Stimulated activated CD4-positive, alpha-beta T cell treated with anti-CD3 and anti-CD28 coated beads, Interleukin-1b, Interleukin-23, amount 100 ng/mL, for 48 hours (primary cell): ENCODE results near the gene ESYT3.
"Not testable (repeated sequence)": the region's sequence is repeated elsewhere in the genome, so short reads cannot be mapped to it uniquely, and the experiment has no call there.

Experiments used
- DNase-seq: peaks from one replicate; pipeline ENCODE4 v3.0.0-alpha.2; 2020

ESYT3 gene

DNA sequence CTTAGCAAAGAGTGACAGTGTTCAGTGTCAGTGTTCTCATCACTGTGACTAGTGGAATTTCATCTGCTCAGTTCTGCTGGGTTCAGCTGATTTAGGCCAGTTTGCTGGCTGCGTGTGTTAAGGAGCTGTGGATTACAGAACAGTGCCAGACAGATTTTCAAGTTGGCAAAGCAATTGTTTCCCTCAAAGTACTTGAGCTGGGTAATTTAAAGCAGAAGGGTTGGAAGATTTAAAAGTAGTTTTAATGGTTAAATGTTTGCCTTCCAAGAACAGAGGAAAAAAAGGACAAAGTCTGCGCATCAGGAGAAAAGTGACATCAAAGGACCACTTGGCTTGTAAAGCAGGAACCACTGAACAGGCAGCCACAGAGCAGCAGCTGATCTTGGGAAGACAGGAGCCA is 8.7 kb downstream of the ESYT3 start:
- DNase-seq = no peak

DNA sequence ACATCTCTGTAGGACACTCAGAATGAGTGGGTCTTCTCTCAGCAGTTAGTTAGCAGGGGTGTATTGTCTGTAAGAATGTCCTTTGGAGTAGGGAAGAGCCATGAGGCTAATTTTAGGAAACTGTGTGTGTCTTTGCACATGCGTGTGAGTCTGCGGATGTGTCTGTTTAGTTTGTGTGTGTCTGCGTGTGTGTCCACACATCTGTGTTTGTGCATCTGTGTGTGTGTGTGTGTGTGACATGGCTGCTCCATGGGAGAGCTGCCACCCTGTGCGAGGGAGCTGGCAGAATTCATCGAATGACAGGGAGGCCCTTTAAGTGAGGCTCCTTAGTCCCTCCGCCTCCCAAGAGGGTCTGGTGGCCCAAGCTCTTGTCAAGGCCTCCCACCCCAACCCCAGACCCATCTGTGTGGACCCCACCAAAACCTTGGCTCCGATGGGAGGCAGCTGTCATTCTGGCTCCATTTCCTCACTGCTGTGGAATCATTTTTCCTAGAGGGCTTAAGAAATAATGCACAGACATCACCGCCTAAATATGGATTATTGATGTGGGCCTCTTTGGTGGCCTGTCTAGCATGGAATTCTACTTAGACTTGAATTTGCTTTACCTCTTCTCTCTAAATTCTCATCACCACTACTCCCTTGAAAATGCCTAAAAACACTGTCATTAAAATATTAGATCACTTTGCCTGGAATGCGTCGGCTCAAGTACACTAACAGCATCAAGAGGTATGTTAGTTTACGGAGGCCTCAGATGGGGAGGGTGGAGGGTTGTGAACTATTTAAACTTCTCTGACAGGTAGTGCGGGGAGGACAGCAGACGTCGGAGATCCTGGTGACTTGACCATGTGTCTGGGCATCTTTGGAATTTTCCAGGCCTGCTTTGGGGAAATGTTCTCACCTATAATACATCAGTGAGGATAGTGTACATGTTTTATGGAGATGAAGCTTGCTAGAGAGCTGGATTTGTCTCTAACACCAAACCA is 9.4 kb downstream of the ESYT3 start:
- DNase-seq = no peak

DNA sequence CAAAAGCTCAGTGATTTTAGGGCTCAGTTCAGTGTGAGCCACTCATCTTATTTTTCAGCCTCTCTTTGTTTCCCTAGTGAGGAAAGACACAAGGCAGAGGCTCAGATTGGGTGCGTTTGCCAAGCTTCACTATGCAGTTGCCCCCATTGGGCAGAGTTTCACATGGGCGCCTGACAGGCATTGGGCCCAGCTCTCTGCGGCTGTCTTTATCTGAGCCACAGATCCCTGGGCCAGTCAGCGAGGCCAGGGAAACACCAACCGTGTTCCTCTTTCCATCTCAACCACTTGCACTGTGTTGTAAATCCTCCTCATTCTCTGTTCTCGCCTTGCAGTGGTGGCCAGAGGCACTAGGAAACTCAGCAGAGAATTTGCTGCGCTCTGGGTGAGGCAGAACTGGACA is 10.8 kb downstream of the ESYT3 start:
- DNase-seq = no peak

DNA sequence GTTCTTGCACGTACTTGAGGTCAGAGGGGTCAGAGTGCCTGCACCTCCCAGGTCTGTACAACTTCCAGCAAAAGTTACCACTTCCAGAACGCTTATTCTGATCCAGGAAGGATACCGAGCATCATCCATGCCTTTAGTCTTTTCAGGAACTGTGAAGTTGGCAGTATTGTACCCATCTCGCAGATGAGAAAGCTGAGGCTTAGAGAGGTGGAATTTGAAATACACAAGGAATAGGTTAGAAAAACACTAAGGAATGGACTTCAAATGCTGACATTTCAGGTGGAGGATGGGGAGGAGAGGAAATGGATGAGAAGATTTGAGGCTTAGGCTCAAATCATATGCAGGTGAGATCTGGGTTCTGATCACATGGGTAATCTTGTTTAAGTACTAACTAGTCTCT is 11.2 kb downstream of the ESYT3 start:
- no peak for DNase-seq

DNA sequence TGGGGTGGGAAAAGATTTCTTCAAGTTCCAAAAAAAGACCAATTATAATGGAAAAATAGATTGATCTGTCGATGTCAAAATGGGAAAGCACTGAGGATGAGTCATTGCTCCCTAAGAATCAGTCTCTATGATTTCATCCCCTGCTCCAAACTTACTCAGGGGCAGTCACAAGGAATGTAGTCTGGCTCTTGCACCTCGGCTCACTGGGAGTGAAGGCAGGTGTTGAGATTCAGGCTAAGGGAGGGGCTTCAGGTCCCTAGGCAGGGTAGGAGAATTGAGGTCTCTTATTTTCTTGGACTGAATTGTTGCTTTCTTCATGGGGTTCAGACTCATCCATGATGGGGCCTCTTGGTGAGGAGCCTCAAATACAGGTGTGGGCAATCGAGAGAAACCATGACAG is 14.2 kb downstream of the ESYT3 start:
- DNase-seq = no peak

DNA sequence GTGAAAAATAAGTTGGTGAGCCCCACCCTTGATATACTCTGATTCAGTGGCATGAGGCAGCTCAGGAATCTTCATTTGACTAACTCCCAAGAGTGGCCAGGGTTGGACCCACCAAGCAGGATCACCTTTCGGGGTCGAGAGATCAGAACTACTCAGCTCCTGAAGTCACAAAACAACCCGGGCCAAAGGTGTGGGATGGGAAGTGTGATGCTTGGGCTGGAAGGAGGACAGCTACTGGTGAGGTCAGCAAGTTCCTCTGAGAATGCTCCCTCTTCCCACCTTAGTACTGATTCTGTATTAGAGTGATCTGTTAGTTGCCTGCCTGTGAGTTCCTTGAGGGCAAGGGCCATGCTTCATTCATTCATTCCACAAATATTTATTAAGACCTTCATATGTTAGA is 15.1 kb downstream of the ESYT3 start:
- no peak for DNase-seq

DNA sequence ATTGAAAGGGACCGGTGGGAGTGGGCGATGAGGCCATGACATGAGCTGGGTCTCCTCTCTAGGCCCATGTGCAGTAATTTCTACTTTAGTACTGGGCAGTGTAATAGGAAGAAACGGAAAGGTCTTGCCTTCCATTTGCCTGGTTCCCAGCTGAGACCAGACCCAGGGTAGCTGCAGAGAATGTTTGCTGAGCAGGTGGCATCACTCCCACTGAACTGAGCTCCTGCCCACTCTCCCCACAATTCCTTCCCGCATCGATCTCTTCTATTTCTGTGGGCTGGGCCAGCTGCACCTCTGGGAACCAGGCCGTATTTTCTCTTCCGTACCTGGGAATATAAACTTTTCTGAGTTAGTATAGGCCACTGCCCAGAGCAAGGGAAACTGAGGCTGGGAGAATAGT is 15.8 kb downstream of the ESYT3 start:
- no peak for DNase-seq

DNA sequence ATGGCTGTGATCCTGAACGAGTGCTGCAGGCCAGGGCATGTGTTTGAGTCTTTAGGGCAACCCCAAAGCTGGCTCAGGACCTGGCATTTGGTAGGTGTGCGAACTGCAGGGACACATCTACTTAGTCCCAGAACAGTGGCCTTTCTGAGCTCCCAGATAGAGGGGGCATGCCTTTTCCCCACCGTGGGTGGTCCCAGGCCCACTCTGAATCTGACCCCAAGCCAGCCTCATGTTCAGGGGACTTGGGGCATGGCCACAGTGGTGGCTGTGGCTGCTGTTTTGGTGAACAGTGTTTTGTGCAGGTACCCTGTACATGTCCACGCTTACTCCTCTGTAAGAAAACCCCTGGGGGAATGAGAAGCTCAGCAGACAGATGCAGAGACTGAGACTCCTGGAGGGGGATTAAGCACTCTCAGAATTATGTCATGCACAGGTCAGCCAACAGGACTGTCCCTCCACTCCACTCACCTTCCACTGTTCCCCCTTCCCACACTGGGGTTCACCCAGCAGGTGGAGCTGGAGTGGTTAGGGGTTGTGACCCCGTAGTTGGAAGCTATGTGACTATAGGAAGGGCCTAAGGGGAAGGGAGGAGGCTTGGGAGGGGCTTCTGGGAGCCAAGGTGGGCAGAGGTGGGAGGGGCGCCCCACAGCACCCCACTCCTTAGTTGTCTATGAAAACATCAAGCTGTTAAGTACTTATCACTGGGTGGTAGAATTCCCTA is 16.4 kb downstream of the ESYT3 start:
- no peak for DNase-seq

DNA sequence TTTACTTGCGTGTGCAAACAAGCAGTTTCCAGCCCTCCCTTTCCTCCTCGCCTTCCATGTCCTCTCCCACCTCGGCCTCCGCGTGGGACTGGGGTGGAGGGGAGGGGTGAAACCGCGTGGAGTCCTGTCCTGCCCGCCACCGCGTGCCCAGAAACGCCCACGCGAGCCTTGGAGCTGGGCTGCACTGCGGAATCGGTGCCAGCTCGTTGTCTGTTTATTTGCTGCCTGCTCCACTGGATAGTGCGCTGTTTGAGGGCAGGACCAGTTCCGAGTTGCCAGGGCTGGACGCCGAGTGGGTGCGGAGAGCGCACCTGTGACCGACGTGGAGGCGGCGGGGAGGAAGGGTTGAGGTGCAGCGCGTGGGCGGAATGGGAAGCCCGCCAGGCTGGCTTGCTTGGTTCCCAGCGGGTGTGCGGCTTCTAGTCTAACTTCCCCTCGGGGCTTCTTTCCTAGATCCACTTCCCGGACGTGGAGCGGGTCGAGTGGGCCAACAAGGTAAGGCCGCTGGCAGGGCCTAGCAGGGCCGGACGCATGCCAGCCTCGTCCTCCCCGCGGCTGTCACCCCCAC is 17.3 kb downstream of the ESYT3 start:
- no peak for DNase-seq

DNA sequence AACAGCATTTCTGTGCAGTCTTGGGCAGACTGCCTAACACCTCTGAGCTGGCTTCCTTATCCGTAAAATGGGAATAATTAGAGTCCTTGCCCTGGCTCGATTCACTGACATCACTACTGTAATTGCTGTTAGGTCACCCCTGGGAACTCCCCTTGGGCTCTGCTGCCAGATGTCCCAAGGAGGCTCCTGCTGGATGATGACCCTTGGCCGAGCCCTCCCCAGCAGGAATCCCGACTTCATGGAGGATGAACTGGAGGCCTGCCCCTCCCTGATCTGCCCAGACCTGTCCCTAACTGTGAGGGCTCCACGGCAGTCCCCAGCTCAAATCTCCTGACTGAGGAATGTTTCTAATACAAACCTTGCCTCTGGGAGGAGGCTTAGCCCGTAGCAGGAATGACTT is 18.0 kb downstream of the ESYT3 start:
- no peak for DNase-seq

DNA sequence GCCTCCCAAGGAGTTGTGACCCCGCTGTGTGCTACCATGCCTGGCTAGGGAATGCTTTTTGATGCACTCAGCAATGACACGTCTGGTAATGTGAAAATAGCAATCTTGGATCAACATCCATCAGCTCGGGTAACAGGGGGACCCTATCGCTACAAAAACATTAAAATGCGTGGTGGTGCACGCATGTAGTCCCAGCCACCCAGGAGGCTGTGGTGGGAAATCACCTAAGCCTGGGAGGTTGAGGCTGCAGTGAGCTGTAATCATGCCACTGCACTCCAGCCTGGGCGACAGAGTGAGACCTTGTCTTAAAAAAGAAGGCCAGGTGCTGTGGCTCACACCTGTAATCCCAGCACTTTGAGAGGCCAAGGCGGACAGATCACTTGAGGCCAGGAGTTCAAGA is 19.5 kb downstream of the ESYT3 start:
- not testable (repeated sequence) for DNase-seq

DNA sequence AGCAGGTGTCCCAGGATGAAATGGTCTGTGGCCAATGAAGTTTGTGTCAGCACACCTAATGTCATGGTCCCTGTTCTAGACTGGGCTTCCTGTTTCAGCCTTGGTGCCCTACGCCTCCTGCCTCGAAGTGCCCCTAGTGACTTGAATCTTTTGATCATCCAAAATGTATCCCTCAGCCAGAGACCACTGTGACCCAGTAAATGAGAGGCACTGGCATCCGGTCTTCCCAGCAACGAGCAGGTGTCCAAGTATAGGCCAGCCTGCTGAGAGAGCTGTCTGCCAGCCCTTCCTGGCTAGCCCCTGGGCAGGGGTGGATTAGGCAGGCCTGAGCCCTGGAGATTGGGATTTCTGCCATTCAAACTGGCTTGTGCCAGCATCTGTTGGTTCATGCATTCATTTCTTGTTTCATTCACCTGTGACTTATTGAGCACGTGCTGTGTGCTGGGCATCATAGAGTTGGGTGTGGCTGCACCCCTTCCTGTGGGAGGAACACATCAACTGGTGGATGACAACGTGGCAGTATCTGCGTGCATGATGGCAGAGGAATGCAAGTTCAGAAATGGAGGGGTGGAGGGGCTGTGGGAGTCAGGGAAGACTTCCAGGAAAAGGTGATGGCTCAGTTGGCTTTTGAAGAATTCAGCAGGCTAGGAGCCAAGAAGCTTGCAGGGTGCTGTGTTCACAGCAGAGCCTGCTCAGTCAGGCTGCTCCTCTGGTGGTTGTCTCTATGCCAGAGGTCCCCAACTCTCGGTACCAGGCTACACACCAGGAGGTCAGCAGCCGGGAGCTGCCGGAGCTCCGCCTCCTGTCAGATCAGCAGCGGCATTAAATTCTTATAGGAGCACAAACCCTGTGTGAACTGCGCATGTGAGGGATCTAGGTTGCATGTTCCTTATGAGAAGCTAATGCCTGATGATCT is 21.6 kb downstream of the ESYT3 start:
- no peak for DNase-seq

DNA sequence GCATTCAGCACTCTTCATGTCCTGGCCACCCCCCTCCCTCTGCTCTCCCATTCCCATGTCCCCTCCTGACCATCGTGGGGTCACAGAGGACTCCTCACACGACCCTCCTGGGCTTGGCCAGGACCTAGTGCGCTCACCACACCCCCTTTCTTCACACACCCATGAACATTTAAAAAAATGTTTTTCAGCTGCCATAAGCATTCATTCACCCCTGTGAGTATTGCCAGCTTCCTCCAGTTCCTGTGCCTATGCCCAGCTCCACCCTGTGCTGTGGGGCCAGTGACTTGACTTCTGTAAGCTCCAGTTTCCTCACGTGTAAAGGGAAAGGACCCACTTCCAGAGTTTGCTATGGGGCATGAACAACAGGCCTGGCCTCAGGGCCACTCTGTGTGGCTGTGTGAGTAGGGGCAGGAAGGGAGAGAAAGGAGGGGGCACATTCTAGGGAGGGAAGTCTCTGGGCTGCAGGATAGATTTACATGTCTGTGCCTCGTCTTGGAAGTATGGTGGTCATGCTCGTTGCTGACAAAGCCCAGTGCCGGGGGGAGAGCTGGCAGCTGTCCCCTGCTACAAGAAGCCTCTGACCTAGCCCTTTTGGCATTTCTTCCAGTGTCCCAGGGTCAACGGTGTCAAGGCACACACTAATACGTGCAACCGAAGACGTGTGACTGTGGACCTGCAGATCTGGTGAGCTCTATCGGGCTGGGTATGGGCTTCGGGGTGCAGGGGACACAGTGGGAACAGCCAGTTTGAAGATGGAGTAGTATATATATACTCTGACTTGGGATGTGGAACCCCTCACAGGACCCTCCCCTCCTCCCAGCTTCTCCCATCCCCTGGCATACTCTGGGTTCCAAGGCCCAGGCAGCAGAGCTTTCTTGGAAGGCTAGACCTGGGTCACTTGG is 22.8 kb downstream of the ESYT3 start:
- no peak for DNase-seq

DNA sequence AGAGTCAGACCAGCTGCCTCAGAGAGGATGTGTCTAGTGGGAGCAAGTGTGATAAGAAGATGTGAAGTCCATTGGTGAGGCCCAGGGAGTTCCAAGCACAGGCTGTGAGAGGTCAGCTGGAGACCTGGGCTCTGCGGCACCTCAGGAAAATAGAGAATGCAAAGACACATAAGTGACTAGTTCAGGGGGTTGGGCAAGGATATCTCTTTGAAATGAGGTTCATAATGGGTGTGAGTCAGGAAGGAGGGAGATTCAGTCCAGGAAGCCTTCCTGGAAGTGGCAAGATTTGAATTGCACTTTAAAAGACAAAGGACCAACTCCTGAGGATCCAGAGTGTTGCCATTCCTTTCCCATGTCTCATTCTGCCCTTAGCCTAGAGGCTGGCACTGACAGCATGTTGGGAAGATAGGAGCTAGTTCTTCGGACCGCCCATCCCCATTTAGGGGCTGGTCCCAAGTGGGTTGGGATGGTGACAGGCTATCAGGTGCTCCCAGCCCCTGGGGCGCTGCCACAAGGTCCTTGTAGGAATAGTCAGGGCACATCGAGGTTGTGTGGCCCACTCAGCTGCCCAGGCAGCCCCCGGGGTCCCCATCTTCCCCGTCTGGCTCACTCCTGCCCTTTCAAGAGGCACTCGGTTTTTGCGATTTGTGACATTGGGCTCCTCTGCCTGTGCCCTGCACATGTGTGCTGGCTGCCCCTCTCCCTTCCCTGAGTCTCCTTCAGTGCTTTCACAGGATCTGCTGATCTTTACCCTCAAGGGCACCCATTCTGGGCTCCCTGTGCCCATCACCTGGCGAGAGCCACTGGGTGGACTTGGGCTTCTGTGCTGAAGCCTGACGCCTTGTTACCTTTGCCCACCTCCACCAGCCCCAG is 23.7 kb downstream of the ESYT3 start:
- no peak for DNase-seq

DNA sequence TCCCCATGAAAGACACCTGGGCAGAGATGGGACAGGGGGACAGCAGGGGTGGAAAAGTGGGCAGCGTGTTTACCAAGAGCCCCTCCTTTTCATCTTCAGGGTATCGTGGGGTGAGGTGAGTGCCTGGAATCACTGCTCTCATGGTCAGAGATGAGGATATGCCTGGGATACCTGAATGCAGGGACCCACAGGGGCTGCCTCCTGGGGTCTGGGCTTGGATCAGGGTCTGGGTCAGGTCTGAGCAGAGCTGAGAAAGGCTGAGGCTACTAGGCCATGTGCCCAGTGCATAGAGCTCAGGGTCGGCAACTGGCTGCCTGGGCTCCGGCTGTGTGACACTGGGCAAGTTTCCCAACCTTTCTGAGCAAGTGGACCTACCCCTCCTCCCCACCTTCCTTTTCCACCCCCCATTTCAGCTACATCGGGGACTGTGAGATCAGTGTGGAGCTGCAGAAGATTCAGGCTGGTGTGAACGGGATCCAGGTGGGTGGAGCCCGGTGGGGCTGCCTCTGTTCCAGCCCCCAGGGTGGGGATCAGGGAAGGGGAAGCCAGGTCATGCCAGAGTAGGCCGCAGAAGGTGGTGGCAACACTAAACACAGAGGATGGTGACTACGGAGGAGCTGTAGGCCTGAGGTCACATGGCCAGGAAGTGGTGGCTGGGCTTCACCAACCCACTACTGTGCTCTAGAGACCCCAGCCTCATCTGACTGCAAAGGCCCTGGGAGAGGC is 24.5 kb downstream of the ESYT3 start:
- DNase-seq = no peak

DNA sequence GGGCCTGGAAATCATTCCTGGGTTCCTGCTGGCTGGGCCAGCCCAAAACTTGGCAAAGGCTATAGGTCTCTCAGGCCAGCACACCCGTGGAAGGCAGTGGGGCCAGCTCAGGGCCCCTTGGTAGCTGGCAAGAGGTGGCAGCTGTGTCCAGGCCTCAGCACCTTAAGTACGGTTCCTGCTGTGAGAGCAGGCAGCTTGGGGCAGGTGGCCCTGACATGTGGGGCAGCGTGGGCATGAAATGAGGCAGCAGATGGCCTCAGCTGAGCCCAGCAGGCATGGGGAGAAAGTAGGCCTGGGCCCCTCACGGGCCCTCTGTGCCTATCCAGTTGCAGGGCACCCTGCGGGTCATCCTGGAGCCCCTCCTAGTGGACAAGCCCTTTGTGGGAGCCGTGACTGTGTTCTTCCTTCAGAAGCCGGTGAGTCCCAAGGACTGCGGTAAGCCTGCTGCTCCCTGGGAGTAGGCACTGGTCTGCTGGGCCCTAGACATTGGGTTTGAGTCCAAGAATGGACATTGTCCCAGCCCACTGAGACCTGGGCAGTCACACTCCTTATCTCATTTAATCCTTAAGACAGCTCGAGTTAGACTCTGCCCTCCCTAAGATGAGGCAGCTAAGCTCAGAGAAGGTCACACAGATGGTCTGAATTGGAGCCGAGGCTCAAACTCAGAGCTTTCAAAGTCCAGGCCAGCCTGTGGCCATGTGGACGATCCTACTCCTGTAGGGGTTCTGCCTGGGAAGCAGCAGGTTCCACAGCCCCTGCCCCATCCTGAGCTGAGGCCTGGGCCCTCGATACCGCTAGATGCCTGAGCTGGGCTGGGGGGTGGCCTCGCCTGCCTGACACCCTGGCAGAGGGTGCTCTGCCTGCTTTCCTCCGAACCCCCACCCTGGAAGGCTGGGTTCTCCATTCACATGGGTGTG is 25.5 kb downstream of the ESYT3 start:
- no peak for DNase-seq

DNA sequence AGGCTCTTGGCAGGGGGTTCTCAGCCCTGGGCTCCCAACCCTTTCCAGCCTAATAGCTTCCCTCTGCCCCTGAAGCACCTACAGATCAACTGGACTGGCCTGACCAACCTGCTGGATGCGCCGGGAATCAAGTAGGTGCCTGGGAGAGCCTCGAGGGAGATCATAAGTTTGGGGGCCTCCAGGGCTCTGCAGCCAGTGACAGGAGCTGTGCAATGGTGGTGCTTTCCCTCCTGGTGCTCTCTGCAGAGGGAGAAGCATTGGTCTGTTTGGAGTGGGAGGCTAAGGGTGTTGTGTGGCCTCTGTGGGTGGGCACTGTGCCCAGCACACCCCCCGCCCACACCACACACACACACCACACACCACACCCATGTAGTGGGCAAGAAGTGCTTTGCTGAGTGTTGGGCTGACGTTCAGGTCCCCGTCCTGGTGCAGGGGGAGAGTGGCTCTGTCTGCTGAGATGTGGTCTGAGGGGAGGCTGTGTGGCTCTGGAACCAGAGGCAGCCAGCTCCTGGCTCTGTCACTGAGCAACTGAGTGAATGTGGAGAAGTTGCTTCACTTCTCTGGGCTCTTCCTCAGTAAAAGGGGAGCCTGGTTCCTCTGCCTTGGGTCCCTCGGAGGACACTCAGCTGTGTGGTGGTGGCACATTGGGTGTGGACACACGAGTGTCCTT is 26.3 kb downstream of the ESYT3 start:
- no peak for DNase-seq

DNA sequence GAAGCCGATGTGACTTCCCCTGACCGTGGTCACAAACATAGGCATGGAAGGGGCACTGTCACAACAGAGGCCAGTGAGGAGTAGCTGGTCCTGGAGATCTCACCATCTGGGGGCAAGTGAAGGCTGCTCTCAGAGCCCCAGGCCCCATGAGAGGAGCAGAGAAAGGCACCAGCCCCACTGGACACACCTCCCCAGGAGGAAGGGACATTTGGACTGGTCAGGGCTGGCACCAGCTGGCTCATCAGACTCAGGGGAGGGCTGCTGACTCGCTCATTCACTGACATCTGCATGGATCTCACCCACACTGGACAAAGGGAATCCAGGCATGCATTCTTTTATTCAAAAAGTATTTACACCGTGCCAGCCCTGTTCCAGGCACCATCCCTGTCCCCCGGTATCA is 26.8 kb downstream of the ESYT3 start:
- DNase-seq = no peak
